Cardiac septum (tissue), 1 donor: ENCODE measurements around the gene USP47. TPM values are rescaled to one million over a fixed set of nuclear protein-coding genes. Genes with fewer than 3 reads are reported as not detected.

ENCODE experiments used
- DNase-seq: peaks from one replicate; pipeline ENCODE4 v3.0.0-alpha.2; 2020; ENCODE audit warnings: low spot score
- intact Hi-C: fragments of 100-400 bp; cut with DNase I; formaldehyde crosslinking; loops from one replicate; pipeline ENCODE4 v1.14.0; 2022
- total RNA-seq: library from RNA; stranded (reverse); fragmentation: NEBNext Ultra II Directional; extraction: Animal tissue kit (Norgen Biotek cat#: 25700); gene quantifications from one replicate; pipeline ENCODE4 v1.2.1, GENCODE V29; 2021
- donor health status: DM: no; HTN: no; CAD: no.

USP47 gene
- total RNA-seq, 1 donor from 2014 or later, result 61.6 TPM

GRCh38 chr11:11973866-11974265 is 132.1 kb downstream of the USP47 start:
- peak; percentile 46 for DNase-seq
- intact Hi-C loops, result loop anchor here (2.0 kb wide), 3 partner anchors 19 to 71 kb away; no protein-coding TSS in a partner anchor

- intact Hi-C loops, result no loop called here
- peak; percentile 75 for DNase-seq
These were observed 133.7 kb downstream of the USP47 start for GRCh38 chr11:11975201-11976092.

- intact Hi-C loops, result no loop called here
These were observed 134.8 kb downstream of the USP47 start for GRCh38 chr11:11976481-11977127.

DNA sequence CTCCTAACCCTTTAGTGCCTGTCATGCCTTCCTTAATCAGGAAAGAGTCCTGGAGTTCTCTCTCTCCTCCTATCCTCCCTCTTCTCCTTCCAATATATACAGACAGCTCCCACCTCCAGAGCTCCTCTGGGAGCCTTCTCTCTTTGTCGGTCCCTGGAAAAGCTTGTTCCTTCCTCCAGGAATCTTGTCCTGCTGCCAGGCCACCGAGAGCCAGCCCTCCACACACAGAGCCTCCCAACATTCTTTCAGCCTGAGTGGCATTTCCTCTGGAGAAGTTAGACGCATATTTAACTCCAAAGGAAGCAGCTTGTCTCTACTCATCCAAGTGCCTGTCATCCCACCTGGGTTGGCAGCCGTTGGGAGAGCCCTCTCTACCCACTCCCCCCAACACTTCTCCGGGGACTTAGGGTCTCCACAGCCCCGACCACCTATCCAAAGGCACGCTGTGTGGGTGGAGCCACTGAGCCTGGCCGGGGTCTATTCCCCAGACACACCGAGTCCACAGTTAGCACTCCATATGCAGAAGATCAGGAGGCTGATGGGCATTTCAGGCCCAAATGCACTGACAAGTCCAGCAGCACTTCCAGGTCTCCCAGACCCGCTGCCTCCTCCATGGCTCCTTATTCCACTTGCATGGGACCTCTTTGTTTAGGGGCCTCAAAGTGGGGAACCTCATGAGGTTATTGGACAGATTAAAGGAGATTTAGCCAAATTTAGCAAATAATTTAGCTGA is 135.6 kb downstream of the USP47 start:
- intact Hi-C loops, result no loop called here
- DNase-seq, result peak; percentile 83

More at GRCh38 chr11:11976481-11977127, 134.8 kb downstream of the USP47 start:
- DNase-seq, result peak; percentile 79

GRCh38 chr11:11978098-11978637 is 136.4 kb downstream of the USP47 start:
- intact Hi-C loops, result no loop called here
- DNase-seq, result peak; percentile 19

DNA sequence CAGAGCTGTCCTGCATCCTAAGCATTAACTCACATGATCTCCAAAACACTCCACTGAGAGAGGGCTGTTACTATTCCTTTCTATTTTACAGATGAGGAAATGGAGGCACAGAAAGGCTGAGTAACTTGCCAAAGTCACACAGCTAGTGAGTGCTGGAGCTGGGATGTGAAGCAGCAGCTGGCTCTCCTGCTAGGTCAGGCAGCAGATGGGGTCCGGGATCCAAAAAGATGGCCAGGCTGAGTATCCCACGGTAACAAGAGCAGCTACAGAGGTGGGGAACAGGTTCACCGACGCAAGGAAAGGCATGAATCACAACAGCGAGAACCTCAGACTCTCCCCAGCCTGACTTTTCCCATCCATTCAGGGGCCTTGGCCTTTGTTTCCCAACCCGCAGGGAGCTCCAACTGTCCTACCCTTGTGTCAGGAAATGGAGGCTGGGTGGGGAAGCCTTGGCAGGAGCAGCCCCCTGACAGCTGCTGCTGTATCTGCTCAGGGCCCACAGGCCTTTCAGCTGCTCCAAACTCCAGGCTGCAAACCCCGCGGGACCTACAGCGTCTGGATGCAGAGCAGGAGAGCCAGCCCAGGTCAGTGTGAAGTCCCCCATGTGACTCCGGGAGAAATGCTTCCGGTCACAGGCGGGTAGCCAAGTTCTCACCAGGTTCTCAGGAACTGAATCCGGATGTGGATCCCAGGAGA is 137.2 kb downstream of the USP47 start:
- intact Hi-C loops, result no loop called here

GRCh38 chr11:11979488-11980117 is 137.8 kb downstream of the USP47 start:
- DNase-seq, result no peak
- intact Hi-C loops, result no loop called here

More for the DNA sequence above, 137.2 kb downstream of the USP47 start:
- peak; percentile 87 for DNase-seq

DNA sequence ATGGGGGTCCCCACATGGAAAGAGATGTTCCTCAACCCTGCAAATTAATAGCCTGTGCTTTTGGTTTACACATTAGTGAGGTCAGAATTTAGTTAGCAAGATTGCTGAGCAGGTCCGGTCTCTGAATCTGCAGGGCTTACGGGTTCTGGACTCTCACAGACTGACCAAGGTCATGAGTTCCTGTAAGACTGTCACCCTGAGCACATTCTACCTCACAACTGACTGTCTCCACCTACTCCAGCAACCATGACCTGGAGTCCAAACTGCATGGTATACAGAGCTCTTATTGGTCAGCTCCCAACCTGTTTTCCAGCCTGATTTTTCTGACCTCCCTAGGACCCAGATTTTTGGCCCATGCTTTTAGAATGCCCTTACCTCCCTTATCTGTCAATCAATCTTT is 138.4 kb downstream of the USP47 start:
- DNase-seq, result no peak
- intact Hi-C loops, result no loop called here

- intact Hi-C loops, result no loop called here
- DNase-seq, result no peak
These were observed 139.1 kb downstream of the USP47 start for GRCh38 chr11:11980841-11981308.

DNA sequence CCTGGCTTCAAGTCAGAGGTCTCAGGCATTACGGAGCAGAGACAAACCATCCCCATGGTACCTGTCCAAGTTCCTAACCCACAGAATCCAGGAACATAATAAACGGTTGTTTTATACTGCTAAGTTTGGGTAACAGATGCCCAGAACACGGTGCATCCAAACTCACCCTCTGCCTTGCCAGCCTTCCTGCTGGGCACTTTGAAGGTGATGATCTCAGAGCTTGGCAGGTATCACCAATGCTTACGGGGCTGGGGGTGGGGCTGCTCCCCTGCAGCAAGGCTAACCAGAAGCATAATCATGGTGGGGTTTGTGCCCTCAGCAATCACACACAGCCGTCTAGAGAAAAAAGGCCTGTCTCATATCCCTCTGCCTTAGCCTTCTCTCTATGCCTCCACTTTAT is 139.6 kb downstream of the USP47 start:
- intact Hi-C loops, result no loop called here
- DNase-seq, result no peak

DNA sequence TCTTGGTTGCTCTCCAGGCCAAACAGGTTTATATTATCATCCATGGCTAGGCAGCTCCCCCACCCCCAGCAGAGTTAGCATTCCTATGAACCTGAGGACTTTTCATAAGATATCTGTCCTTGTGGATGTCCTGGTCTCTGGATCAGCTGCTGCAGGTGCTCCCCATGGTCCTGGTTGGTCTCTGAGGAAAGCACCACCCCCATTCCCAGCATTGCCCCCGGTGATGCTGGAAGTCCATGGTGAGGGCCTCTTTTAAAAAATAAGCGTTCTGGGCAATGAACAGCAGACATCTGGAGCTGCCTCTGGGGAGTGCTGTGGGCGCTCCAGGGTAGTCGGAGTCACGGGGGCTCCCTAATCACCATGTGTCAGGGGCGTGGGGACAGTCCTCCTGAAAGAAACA is 140.1 kb downstream of the USP47 start:
- intact Hi-C loops, result no loop called here
- no peak for DNase-seq

DNA sequence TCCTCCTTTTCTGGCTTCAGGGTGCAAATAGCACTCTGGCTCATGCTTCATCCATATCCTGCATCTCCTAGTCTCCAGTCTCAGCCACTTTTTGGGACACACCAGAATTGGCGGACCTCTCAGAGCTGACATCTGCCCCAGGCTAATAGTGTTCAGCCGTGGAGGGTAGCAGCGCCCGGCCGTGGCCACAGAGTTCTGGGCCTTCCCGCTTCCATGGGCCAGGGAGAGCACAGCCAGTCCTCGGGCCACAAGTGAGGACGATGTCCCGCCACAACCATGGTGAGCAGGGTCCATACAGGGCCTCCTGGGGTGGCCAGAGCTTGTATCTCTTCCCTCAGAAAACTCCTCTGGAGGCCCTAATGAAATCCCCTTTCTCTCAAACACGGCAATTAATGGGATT is 140.7 kb downstream of the USP47 start:
- intact Hi-C loops, result no loop called here
- DNase-seq, result no peak

DNA sequence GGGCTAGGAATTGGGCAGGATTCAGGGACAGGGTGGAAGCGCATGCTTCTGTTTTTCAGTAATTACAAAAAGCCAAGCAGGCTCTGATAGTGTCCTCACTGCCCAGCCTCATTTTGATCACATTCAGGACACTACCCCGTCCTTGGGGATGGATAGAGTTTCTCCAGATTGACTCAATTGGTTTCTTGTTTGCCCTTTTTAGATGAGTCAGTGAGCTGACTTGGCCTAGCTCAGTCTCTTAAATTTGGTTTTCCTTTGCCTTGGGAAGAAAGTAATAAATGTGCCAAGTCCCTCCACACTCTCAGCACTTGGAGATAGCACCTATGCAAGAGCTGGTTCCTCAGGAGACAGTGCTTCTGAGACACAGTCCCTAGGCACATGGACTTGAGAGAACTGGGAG is 141.2 kb downstream of the USP47 start:
- no peak for DNase-seq
- intact Hi-C loops, result no loop called here

DNA sequence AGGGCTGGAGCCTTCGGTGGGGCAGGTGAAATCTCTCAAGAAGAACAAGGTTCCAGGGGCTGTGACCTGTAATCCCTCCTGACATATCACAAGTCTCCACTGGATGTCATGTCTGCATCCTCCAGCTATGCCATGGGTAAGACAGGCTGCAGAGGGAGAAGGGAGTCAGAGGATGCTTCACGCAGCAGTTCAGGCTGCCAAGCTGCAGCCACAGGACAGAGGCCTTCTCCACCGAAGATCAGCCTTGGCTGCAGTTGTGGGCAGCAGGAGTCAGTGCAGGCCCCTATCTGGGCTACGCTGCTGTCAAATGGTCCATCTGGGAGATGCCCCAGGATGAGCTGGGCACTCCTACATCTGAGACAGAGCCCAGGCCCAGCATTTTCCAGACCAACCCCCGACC is 141.7 kb downstream of the USP47 start:
- no peak for DNase-seq
- intact Hi-C loops, result no loop called here

DNA sequence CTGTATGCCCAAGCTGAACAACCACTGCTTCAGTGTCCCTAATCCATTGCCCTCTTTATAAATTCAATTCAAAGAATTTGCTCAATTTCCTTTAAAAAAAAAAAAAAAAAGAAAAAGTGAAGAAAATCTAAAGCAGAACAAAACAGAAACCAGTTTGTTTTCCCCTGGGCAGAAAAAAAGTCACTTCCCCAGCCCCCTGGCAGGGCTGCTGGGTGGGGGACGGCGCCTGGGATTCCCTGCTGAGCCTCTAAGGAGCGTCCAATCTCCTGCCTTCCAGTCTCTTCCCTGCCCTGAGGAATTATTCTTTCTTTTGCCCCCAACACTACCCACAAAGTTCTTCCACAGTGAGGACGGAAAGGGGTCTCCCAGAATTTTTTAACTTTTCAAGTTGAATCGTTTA is 142.8 kb downstream of the USP47 start:
- intact Hi-C loops, result no loop called here
- no peak for DNase-seq

- no peak for DNase-seq
These were observed 143.4 kb downstream of the USP47 start for GRCh38 chr11:11985016-11985715.

DNA sequence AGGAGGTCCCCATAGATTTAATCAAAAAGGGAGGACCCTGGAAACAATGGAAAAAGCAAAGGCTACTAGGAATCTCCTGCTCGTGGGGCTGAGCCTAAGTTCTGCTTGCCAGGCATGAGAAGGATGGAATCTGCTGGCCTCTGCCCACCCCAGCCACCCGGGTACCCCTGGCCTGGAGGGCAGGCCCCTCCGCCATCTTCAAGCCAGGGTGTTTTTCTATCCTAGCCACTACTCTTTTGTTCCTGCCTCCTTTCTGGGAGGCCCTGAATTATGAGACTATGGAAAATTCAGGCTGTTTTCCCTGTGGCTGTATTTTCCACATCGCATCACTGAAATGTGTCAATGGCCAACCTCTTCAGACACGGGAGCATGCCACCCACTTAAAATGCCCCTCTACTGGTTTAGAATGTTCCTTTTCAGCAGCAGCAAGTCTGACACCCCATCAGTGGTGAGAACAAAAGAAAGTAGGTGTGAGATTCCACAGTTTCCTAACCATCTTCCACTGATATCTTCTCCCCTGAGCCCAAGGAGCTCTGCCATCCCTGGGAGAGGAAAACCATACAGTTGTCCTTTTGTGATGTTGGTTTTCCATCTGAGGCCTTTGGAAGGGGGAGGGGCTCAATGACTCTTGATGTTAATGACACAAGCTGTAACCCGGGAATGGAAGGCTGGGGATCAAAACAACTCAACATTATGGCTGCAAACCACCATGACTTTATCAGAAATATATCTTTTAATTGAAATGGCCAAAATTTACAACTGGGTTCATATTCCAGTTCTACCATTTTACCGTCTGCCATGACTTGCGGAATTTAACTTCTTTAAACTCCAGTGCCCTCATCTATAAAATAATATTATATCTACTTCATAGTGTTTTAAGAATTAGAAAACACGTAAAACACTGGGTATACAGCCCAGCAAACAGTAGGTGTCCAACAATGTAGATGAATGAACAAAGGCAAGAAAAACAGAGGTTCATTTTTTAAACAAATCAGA is 144.5 kb downstream of the USP47 start:
- intact Hi-C loops, result no loop called here
- DNase-seq, result no peak

More at GRCh38 chr11:11985016-11985715, 143.4 kb downstream of the USP47 start:
- intact Hi-C loops, result no loop called here
